Measurements from ENCODE around the gene CNST. TPM values are rescaled to one million over a fixed set of nuclear protein-coding genes. Genes with fewer than 3 reads are reported as not detected.
A peak's percentile ranks its signal among the peaks of the same experiment; 100 is the strongest.

CNST gene
- total and polyA plus RNA-seq, 9 of the 15 experiments (the other 6 are each of a cell fraction or from before 2014, with no cell fraction given): 17.0 to 55.3 (median 30.8) TPM

DNA sequence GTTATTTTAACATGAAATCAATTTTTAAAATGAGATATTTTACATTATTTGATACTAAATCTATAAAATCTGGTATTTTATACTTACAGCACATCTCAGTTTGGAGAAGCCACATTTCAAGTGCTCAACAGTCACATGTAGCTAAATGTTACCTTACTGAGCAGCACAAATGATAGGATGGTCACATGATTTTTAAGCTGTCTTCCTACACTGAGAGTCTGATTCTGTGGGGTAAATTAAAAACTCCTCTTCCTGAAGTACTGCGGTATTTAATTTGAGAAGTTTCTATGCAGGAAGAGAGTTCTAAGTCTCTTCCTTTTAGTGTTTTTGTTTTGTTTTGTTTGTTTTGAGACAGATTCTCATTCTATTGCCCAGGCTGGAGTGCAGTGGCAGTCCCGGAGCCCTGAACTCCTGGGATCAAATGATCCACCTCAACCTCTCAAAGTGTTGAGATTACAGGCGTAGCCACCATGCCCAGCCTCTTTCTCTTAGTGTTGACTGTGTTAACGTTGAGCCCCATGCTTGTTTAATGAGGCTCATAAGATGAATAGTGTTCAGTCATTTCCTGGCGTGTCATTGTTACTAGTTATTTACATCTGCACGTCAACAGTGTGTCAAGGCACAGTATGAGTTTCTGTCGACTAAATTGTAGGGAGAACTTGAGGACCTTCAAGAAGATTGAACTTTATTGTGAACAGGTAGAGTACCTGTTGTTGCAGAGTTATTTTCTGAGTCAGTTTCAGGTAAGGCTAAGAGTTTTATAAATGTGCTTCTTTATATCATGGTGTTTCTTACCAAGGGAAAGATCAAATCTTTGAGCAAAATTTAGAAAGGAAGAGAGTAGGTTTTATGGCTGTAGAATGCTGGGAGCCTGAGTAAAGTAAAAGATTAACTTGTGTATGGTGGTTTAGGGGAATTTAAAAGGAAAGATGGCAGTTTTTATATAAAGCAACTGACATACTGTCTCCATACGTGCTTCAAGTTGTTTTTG lies 3.3 kb downstream of the CNST start (continued):
- TF ChIP-seq, protein P1, sequence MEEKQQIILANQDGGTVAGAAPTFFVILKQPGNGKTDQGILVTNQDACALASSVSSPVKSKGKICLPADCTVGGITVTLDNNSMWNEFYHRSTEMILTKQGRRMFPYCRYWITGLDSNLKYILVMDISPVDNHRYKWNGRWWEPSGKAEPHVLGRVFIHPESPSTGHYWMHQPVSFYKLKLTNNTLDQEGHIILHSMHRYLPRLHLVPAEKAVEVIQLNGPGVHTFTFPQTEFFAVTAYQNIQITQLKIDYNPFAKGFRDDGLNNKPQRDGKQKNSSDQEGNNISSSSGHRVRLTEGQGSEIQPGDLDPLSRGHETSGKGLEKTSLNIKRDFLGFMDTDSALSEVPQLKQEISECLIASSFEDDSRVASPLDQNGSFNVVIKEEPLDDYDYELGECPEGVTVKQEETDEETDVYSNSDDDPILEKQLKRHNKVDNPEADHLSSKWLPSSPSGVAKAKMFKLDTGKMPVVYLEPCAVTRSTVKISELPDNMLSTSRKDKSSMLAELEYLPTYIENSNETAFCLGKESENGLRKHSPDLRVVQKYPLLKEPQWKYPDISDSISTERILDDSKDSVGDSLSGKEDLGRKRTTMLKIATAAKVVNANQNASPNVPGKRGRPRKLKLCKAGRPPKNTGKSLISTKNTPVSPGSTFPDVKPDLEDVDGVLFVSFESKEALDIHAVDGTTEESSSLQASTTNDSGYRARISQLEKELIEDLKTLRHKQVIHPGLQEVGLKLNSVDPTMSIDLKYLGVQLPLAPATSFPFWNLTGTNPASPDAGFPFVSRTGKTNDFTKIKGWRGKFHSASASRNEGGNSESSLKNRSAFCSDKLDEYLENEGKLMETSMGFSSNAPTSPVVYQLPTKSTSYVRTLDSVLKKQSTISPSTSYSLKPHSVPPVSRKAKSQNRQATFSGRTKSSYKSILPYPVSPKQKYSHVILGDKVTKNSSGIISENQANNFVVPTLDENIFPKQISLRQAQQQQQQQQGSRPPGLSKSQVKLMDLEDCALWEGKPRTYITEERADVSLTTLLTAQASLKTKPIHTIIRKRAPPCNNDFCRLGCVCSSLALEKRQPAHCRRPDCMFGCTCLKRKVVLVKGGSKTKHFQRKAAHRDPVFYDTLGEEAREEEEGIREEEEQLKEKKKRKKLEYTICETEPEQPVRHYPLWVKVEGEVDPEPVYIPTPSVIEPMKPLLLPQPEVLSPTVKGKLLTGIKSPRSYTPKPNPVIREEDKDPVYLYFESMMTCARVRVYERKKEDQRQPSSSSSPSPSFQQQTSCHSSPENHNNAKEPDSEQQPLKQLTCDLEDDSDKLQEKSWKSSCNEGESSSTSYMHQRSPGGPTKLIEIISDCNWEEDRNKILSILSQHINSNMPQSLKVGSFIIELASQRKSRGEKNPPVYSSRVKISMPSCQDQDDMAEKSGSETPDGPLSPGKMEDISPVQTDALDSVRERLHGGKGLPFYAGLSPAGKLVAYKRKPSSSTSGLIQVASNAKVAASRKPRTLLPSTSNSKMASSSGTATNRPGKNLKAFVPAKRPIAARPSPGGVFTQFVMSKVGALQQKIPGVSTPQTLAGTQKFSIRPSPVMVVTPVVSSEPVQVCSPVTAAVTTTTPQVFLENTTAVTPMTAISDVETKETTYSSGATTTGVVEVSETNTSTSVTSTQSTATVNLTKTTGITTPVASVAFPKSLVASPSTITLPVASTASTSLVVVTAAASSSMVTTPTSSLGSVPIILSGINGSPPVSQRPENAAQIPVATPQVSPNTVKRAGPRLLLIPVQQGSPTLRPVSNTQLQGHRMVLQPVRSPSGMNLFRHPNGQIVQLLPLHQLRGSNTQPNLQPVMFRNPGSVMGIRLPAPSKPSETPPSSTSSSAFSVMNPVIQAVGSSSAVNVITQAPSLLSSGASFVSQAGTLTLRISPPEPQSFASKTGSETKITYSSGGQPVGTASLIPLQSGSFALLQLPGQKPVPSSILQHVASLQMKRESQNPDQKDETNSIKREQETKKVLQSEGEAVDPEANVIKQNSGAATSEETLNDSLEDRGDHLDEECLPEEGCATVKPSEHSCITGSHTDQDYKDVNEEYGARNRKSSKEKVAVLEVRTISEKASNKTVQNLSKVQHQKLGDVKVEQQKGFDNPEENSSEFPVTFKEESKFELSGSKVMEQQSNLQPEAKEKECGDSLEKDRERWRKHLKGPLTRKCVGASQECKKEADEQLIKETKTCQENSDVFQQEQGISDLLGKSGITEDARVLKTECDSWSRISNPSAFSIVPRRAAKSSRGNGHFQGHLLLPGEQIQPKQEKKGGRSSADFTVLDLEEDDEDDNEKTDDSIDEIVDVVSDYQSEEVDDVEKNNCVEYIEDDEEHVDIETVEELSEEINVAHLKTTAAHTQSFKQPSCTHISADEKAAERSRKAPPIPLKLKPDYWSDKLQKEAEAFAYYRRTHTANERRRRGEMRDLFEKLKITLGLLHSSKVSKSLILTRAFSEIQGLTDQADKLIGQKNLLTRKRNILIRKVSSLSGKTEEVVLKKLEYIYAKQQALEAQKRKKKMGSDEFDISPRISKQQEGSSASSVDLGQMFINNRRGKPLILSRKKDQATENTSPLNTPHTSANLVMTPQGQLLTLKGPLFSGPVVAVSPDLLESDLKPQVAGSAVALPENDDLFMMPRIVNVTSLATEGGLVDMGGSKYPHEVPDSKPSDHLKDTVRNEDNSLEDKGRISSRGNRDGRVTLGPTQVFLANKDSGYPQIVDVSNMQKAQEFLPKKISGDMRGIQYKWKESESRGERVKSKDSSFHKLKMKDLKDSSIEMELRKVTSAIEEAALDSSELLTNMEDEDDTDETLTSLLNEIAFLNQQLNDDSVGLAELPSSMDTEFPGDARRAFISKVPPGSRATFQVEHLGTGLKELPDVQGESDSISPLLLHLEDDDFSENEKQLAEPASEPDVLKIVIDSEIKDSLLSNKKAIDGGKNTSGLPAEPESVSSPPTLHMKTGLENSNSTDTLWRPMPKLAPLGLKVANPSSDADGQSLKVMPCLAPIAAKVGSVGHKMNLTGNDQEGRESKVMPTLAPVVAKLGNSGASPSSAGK (IDR thresholded peaks at IDR 0.05): peak; percentile 38; the same call in 1 of the 2 replicates
- no peak for TF ChIP-seq LEF1 (IDR thresholded peaks at IDR 0.05)
- TF ChIP-seq TAF9B (IDR thresholded peaks at IDR 0.05; ENCODE audit: partially characterized antibody): peak; percentile 38
- TF ChIP-seq NFE2 (IDR thresholded peaks at IDR 0.05; ENCODE audit: low read depth): peak; percentile 49; the same call in 1 of the 2 replicates
- no peak for TF ChIP-seq BDP1 (IDR thresholded peaks at IDR 0.05; ENCODE audit: insufficient read depth, insufficient read length)
- peak; percentile 55; the same call in 1 of the 2 replicates for TF ChIP-seq CREM (IDR thresholded peaks at IDR 0.05; ENCODE audit: low read depth)
- peak; percentile 27; the same call in 1 of the 2 replicates for TF ChIP-seq SUPT5H (IDR thresholded peaks at IDR 0.05)
- TF ChIP-seq CBX5 (IDR thresholded peaks at IDR 0.05; ENCODE audit: borderline replicate concordance, low read depth): no peak
- TF ChIP-seq TAF1 (IDR thresholded peaks at IDR 0.05; ENCODE audit: control insufficient read depth, extremely low read depth, insufficient read depth, low read length, severe bottlenecking): peak; percentile 32
- TF ChIP-seq ZNF584 (CRISPR knock-in tag; IDR thresholded peaks at IDR 0.05; ENCODE audit: low read depth): 0 out of 2 replicates have a peak, but pooled peaks have one; percentile 26
- TF ChIP-seq ZNF217 (CRISPR knock-in tag; IDR thresholded peaks at IDR 0.05): no peak
- TF ChIP-seq CHD1 (IDR thresholded peaks at IDR 0.05; ENCODE audit: low read length): peak; percentile 25
- TF ChIP-seq BACH1 (tag; IDR thresholded peaks at IDR 0.05): peak; percentile 29; the same call in 1 of the 2 replicates
- TF ChIP-seq RFX5 (IDR thresholded peaks at IDR 0.05; ENCODE audit: low read depth, low read length): 0 out of 2 replicates have a peak, but pooled peaks have one; percentile 16
- TF ChIP-seq ATF1 (CRISPR knock-in tag; IDR thresholded peaks at IDR 0.05): no peak
- TF ChIP-seq ATF1 (tag; IDR thresholded peaks at IDR 0.05): peak; percentile 63
- 0 out of 2 replicates have a peak, but pooled peaks have one; percentile 14 for TF ChIP-seq ZC3H8 (IDR thresholded peaks at IDR 0.05)
- no peak for TF ChIP-seq ZFPM2 (CRISPR knock-in tag; IDR thresholded peaks at IDR 0.05)

All from K562 (cell line).